Activated T-helper 1 cell treated with anti-CD3 and anti-CD28 coated beads, Interleukin-12 subunit alpha, Interleukin-12 subunit beta, Interleukin-2, Interleukin-4 antibody, amounts not matched to agents 30 ng/mL and 10 ng/mL and 1 ng/mL, durations not matched to agents 14 hours and 24 hours and 36 hours (primary cell): ENCODE data around the gene SLC11A2. TPM values are rescaled to one million over a fixed set of nuclear protein-coding genes. Genes with fewer than 3 reads are reported as not detected.

Source experiments
- DNase-seq: peaks from one replicate; pipeline ENCODE4 v3.0.0; 2021; ENCODE audit warnings: low spot score
- H3K27ac Mint-ChIP-seq: one replicate; pipeline ENCODE4 v1.8.0; 2021; ENCODE audit warnings: mild to moderate bottlenecking, mixed read lengths
- H3K27me3 Mint-ChIP-seq: one replicate; pipeline ENCODE4 v1.8.0; 2022; ENCODE audit warnings: mild to moderate bottlenecking, moderate library complexity, mixed read lengths; ENCODE audit not compliant: insufficient read depth
- H3K36me3 Mint-ChIP-seq: one replicate; pipeline ENCODE4 v1.8.0; 2021; ENCODE audit warnings: low read depth, mixed read lengths
- H3K4me1 Mint-ChIP-seq: one replicate; pipeline ENCODE4 v1.8.0; 2021; ENCODE audit warnings: low read depth, mixed read lengths
- H3K4me3 Mint-ChIP-seq: one replicate; pipeline ENCODE4 v1.8.0; 2021; ENCODE audit warnings: mild to moderate bottlenecking, moderate library complexity, mixed read lengths
- H3K9me3 Mint-ChIP-seq: one replicate; pipeline ENCODE4 v1.8.0; 2021; ENCODE audit warnings: mixed read lengths
- intact Hi-C: fragments of 100-400 bp; cut with micrococcal nuclease; formaldehyde crosslinking; loops from one replicate; pipeline ENCODE4 v1.15.1; 2024
- total RNA-seq: library from RNA; stranded (reverse); gene quantifications from 2 replicates; pipeline ENCODE4 v1.2.3, GENCODE V29; 2022

Gene SLC11A2
- total RNA-seq, 1 donor from 2014 or later: 56.9 TPM

GRCh38 chr12:51048661-51049251, 22.6 kb upstream of the SLC11A2 start:
- peak overlapping the region; percentile 87 for H3K27ac Mint-ChIP-seq

GRCh38 chr12:51047655-51048540, 21.7 kb upstream of the SLC11A2 start, which contains the start of gene LETMD1:
LETMD1 (plus strand) TSS chr12:51048327; CDS start chr12:51048357, 30 bp downstream.
- Mint-ChIP-seq H3K9me3 (no peaks in the 10 kb centered on the region), H3K36me3 (peaks cover 8% of the 10 kb centered on the region), H3K27me3 (no peaks in the 10 kb centered on the region), H3K4me1 (peaks cover 28% of the 10 kb centered on the region), H3K4me3 (peak within 1 kb of the TSS; percentile 95), H3K27ac (peak within 1 kb of the TSS; percentile 87)
- intact Hi-C loops: loop anchor here (1.0 to 5.0 kb wide), 12 partner anchors 22 to 321 kb away; partner anchors contain the start of genes ATF1, BIN2, CSRNP2 and SLC11A2
- DNase-seq: peak; percentile 91

More at GRCh38 chr12:51048661-51049251, 22.6 kb upstream of the SLC11A2 start:
- DNase-seq: no peak
- Mint-ChIP-seq H3K4me1 (peaks cover 28% of the 10 kb centered on the region), H3K27me3 (no peaks in the 10 kb centered on the region), H3K4me3 (peak overlapping the region; percentile 95), H3K36me3 (peaks cover 11% of the 10 kb centered on the region), H3K9me3 (no peaks in the 10 kb centered on the region)
- intact Hi-C loops: loop anchor here (1.0 to 5.0 kb wide), 10 partner anchors 22 to 321 kb away; partner anchors contain the start of genes ATF1, BIN2, CSRNP2 and SLC11A2

- Mint-ChIP-seq H3K4me1 (peaks cover 8% of the 10 kb centered on the region), H3K27ac (no peak overlapping the region), H3K4me3 (no peak overlapping the region), H3K9me3 (no peaks in the 10 kb centered on the region), H3K36me3 (no peaks in the 10 kb centered on the region), H3K27me3 (no peaks in the 10 kb centered on the region)
- intact Hi-C loops: no loop called here
- DNase-seq: no peak
These were observed 10.1 kb upstream of the SLC11A2 start for GRCh38 chr12:51036279-51036678.

GRCh38 chr12:51033457-51034089, 7.4 kb upstream of the SLC11A2 start:
- no peak overlapping the region for H3K4me3 Mint-ChIP-seq
- H3K36me3 Mint-ChIP-seq: no peaks in the 10 kb centered on the region
- intact Hi-C loops: no loop called here
- no peak overlapping the region for H3K27ac Mint-ChIP-seq
- H3K27me3 Mint-ChIP-seq: peaks cover 13% of the 10 kb centered on the region
- peaks cover 10% of the 10 kb centered on the region for H3K4me1 Mint-ChIP-seq
- H3K9me3 Mint-ChIP-seq: no peaks in the 10 kb centered on the region
- DNase-seq: no peak

GRCh38 chr12:51033048-51033447, 6.9 kb upstream of the SLC11A2 start:
- H3K27me3 Mint-ChIP-seq: peaks cover 13% of the 10 kb centered on the region
- H3K36me3 Mint-ChIP-seq: no peaks in the 10 kb centered on the region
- H3K9me3 Mint-ChIP-seq: no peaks in the 10 kb centered on the region
- H3K4me1 Mint-ChIP-seq: peaks cover 11% of the 10 kb centered on the region
- no peak overlapping the region for H3K27ac Mint-ChIP-seq
- intact Hi-C loops: no loop called here
- no peak for DNase-seq
- no peak overlapping the region for H3K4me3 Mint-ChIP-seq

GRCh38 chr12:51028813-51029150, 2.6 kb upstream of the SLC11A2 start:
- H3K27me3 Mint-ChIP-seq: peaks cover 18% of the 10 kb centered on the region
- H3K36me3 Mint-ChIP-seq: no peaks in the 10 kb centered on the region
- DNase-seq: no peak
- no peak overlapping the region for H3K27ac Mint-ChIP-seq
- no peaks in the 10 kb centered on the region for H3K9me3 Mint-ChIP-seq
- H3K4me1 Mint-ChIP-seq: peaks cover 35% of the 10 kb centered on the region
- no peak overlapping the region for H3K4me3 Mint-ChIP-seq
- intact Hi-C loops: loop anchor here (1.0 to 10.0 kb wide), 3 partner anchors 203 to 914 kb away; partner anchors contain the start of gene COX14

- H3K4me1 Mint-ChIP-seq: peaks cover 37% of the 10 kb centered on the region
- no peaks in the 10 kb centered on the region for H3K9me3 Mint-ChIP-seq
- H3K27ac Mint-ChIP-seq: no peak overlapping the region
- no peak overlapping the region for H3K4me3 Mint-ChIP-seq
- intact Hi-C loops: loop anchor here (1.0 to 10.0 kb wide), 3 partner anchors 203 to 913 kb away; partner anchors contain the start of gene COX14
- DNase-seq: no peak
- H3K27me3 Mint-ChIP-seq: peaks cover 18% of the 10 kb centered on the region
- no peaks in the 10 kb centered on the region for H3K36me3 Mint-ChIP-seq
These were observed 2.1 kb upstream of the SLC11A2 start for GRCh38 chr12:51028126-51028812.

GRCh38 chr12:51027342-51027835, 1.2 kb upstream of the SLC11A2 start:
- Mint-ChIP-seq H3K9me3 (no peaks in the 10 kb centered on the region), H3K27ac (peak overlapping the region; percentile 72), H3K4me1 (peaks cover 44% of the 10 kb centered on the region), H3K36me3 (no peaks in the 10 kb centered on the region), H3K4me3 (no peak overlapping the region), H3K27me3 (peaks cover 18% of the 10 kb centered on the region)
- no peak for DNase-seq
- intact Hi-C loops: loop anchor here (10.0 kb wide), 1 partner anchor 913 kb away; the partner anchor contains the start of gene COX14

- Mint-ChIP-seq H3K9me3 (no peaks in the 10 kb centered on the region), H3K27me3 (peaks cover 18% of the 10 kb centered on the region), H3K36me3 (peaks cover 2% of the 10 kb centered on the region), H3K27ac (peak overlapping the region; percentile 98), H3K4me3 (peak overlapping the region; percentile 92), H3K4me1 (peaks cover 62% of the 10 kb centered on the region)
- no peak for DNase-seq
- intact Hi-C loops: loop anchor here (2.0 to 10.0 kb wide), 3 partner anchors 147 to 911 kb away; partner anchors contain the start of genes COX14 and TFCP2
These were observed 797 bp downstream of the SLC11A2 start for GRCh38 chr12:51025338-51025835.

GRCh38 chr12:51023625-51024382, 2.4 kb downstream of the SLC11A2 start:
- peak overlapping the region; percentile 92 for H3K4me3 Mint-ChIP-seq
- intact Hi-C loops: loop anchor here (1.0 to 10.0 kb wide), 6 partner anchors 45 to 909 kb away; partner anchors contain the start of genes COX14 and TFCP2
- DNase-seq: no peak
- H3K27ac Mint-ChIP-seq: peak overlapping the region; percentile 98
- H3K36me3 Mint-ChIP-seq: peaks cover 2% of the 10 kb centered on the region
- no peaks in the 10 kb centered on the region for H3K9me3 Mint-ChIP-seq
- H3K4me1 Mint-ChIP-seq: peaks cover 67% of the 10 kb centered on the region
- peaks cover 7% of the 10 kb centered on the region for H3K27me3 Mint-ChIP-seq

- Mint-ChIP-seq H3K4me1 (peaks cover 57% of the 10 kb centered on the region), H3K36me3 (peaks cover 4% of the 10 kb centered on the region), H3K4me3 (peak overlapping the region; percentile 12), H3K27me3 (no peaks in the 10 kb centered on the region), H3K9me3 (no peaks in the 10 kb centered on the region), H3K27ac (peak overlapping the region; percentile 62)
- DNase-seq: no peak
- intact Hi-C loops: loop anchor here (5.0 to 10.0 kb wide), 2 partner anchors 504 to 907 kb away; partner anchors contain the start of gene COX14
These were observed 4.5 kb downstream of the SLC11A2 start for GRCh38 chr12:51021694-51022093.
